ENCODE measurements around the gene BMERB1.
A peak's percentile ranks its signal among the peaks of the same experiment; 100 is the strongest.

BMERB1 gene

GRCh38 chr16:15498427-15499175 lies 64.2 kb downstream of the BMERB1 start:
- no peak for DNase-seq

- no peak for DNase-seq
These were observed 67.8 kb downstream of the BMERB1 start for GRCh38 chr16:15502041-15502725.

DNA sequence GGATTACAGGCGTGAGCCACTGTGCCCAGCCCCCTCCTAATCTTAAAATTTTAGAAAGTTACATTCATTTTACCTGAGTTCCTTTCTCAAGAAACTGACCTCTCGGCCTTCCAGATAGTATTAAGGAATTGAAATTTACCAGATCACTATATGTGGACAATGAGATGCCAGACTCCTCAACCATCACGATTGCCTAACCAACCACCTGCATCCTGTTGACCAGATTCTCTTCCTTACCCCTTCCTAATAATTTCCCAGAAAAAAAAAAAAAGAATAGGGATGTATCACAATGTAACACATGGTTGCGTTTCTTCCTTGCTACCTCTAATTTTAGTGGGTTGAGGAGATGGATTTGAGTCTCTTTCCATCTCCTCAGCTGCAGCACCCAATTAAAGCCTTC lies 72.1 kb downstream of the BMERB1 start:
- no peak for DNase-seq

- no peak for DNase-seq
These were observed 73.0 kb downstream of the BMERB1 start for GRCh38 chr16:15507301-15507958.

GRCh38 chr16:15507959-15508627 lies 73.7 kb downstream of the BMERB1 start:
- DNase-seq = no peak

GRCh38 chr16:15509051-15509592 lies 74.7 kb downstream of the BMERB1 start:
- DNase-seq = peak; percentile 6

DNA sequence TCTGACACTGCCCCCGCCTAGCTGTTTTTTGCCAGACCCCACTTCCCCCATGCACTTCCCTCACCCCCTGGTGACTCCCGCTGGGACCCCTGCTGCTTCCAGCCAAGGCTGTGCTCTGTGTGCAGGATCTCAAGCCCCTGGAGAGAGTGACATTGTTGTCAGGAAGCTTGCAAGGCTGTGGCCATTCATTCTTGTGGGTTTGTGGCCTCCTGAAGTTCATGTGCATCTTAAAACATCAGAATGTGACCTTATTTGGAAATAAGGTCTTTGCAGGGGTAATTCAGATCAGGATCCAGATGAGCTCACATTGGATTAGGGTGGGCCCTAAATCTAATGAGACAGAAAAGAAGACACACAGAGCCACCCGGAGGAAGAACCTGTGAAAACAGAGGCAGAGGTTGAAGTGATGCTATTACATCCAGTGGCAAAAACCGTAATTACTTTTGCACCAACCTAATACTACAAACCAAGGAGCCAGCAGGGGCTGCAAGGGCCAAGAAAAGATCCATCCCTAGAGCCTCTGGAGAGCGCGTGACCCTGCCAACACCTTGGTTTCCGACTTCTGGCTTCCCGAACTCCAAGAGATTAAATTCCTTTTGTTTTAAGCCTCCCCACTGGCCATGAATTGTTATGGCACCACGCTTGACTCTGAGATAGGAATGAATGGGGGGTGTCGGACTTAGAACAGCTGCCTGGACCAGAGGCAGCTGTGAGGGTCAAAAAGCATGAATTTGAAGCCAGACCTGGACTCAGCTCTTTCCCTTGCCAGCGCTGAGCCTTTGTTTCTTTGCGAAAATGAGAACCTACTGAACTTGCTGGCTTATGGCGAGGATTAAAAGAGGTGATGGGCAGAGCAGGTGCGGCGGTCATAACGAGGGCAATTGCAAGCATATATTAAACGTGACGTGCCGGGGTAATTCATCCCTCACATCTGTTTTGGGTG lies 75.5 kb downstream of the BMERB1 start:
- DNase-seq = peak; percentile 3

DNA sequence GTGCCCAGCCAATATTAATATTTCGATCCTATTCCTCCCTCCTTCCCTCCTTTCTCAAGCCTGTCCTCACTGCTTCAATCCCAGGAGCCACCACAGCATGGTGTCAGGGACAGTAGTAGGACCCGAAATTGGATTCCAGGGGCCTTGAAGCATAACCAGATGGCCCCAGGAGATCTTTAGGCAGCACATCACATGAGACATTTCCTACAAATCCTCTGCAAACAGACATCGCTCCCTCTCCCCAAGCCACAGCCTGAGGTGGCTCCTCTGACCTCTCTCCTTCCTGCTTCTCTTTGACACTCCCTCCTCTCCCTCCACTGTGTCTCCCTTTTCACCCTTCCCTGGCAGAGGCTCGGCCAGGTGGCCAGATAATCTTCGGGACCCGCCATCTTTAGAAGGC lies 76.6 kb downstream of the BMERB1 start:
- no peak for DNase-seq

- DNase-seq = no peak
These were observed 77.5 kb downstream of the BMERB1 start for GRCh38 chr16:15511759-15512487.

- no peak for DNase-seq
These were observed 78.8 kb downstream of the BMERB1 start for GRCh38 chr16:15513156-15513555.

DNA sequence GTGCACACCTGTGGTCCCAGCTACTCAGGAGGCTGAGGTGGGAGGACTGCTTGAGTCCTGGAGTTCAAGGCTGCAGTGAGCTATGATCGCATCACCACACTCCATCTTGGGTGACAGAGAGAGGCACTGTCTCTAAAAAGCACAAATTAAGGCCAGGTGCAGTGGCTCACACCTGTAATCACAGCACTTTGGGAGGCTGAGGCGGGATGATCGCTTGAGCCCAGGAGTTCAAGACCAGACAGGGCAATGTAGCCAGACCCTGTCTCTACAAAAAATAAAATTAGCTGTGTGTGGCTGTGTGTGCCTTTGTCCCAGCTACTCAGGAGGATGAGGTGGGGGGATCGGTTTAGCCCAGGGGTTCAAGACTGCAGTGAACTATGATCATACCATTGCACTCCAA lies 81.6 kb downstream of the BMERB1 start:
- DNase-seq = no peak

- DNase-seq = no peak
These were observed 82.2 kb downstream of the BMERB1 start for GRCh38 chr16:15516609-15517008.

DNA sequence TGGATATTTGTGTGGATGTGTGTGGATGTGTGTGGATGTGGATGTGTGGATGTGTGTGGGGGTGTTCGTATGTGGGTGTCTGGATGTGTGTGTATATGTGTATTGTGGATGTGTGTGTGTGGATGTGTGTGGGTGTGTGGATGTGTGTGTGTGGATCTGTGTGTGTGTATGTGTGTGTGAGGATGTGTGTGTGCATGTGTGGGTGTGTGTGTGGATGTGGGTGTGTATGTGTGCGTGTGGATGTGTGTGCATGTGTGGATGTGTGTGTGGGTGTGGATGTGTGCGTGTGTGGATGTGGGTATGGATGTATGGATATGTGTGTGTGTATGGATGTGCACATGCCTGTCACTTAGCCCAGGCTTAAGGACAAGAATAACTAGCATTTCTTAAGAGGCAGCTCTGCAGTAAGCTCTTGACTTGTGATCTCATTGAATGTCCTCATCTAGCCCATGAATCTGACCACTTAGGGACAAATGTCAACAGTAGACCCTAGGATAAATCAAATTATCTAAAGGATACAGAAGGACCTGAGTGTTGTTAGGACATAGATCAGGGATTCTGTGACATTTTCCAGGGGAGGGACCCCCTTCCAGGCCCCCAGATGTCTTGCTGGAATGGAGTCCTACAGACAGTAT lies 83.5 kb downstream of the BMERB1 start:
- DNase-seq = no peak

- DNase-seq = no peak
These were observed 84.3 kb downstream of the BMERB1 start for GRCh38 chr16:15518381-15519351.

DNA sequence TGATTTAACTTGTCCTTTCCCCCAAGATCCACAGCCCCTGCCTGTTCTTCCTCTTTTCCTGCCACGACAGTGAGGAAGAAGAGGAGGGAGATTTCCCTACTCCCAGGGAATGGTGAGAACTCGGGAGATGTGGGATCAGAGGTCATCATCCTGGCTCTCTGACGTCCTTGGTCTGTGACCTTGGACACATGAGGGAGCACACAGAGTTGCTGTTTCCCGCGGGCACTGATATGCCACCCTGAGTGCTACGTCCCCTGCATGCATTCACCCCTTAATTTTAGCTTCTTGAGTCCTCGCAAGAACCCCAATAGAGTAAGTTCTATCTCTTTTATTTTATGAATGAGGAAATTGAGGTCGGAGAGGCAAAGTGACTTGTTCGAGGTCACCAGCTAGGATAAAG lies 85.4 kb downstream of the BMERB1 start:
- no peak for DNase-seq

DNA sequence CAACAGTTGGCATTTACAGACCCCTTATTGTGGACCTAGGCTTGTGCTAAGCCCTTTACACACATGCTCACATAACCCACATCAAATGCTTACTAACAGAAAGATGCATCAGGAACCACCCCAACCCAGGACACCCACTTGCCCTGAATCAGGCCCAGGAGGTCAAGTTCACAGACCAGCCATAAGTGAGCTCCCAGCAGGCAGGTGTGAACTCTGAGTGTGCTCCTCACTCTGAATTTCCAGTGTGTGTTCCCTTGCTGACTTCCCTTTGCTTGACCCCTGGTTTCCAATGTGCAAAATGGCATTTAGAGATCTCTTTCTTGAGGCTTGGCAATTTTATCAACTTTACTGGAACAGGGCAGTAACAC lies 87.0 kb downstream of the BMERB1 start:
- no peak for DNase-seq

- no peak for DNase-seq
These were observed 87.5 kb downstream of the BMERB1 start for GRCh38 chr16:15521758-15522509.

DNA sequence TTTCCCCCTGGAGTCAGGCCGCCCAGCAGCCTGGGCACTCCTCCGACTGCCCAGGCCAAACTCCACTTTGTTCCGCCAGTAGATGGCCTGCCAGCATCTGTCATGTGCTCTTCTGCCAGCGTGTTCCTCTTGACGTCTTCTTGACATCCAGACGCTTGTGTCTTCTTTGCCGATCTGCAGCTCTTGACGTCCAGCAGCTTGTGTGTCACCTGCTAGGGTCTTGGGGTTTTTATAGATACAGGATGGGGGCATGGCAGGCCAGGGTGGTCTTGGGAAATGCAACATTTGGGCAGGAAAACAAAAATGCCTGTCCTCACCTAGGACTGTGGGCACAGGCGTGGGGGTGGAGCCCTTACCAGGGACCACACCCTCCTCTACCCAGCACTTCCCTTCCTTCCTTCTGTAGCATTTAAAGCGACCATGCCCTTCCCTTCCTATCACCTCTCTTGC lies 88.7 kb downstream of the BMERB1 start:
- DNase-seq = no peak

GRCh38 chr16:15523939-15524338 lies 89.6 kb downstream of the BMERB1 start:
- DNase-seq = no peak

Data from activated CD4-positive, alpha-beta T cell treated with anti-CD3 and anti-CD28 coated beads, Interleukin-2, amount 50 U/mL, for 1 hour (primary cell).